ENCODE data around the gene TBRG4.

GRCh38 chr7:45057878-45058277, 53.6 kb downstream of the TBRG4 start:
- TF ChIP-seq, protein P1, sequence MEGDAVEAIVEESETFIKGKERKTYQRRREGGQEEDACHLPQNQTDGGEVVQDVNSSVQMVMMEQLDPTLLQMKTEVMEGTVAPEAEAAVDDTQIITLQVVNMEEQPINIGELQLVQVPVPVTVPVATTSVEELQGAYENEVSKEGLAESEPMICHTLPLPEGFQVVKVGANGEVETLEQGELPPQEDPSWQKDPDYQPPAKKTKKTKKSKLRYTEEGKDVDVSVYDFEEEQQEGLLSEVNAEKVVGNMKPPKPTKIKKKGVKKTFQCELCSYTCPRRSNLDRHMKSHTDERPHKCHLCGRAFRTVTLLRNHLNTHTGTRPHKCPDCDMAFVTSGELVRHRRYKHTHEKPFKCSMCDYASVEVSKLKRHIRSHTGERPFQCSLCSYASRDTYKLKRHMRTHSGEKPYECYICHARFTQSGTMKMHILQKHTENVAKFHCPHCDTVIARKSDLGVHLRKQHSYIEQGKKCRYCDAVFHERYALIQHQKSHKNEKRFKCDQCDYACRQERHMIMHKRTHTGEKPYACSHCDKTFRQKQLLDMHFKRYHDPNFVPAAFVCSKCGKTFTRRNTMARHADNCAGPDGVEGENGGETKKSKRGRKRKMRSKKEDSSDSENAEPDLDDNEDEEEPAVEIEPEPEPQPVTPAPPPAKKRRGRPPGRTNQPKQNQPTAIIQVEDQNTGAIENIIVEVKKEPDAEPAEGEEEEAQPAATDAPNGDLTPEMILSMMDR (conservative IDR thresholded peaks at IDR 0.05; ENCODE audit: low read length), result no peak
- TF ChIP-seq EZH2phosphoT487 (IDR thresholded peaks at IDR 0.05; ENCODE audit: borderline replicate concordance), result no peak

Measured in Loucy (cell line).